BJ (cell line): ENCODE measurements around the gene SLIT3. TPM values are rescaled to one million over a fixed set of nuclear protein-coding genes. Genes with fewer than 3 reads are reported as not detected.

Experiments used
- CTCF ChIA-PET: fragments of 350-600 bp; formaldehyde crosslinking; extraction: SDS; loops from one replicate; lab custom pipeline; 2021; ENCODE audit warnings: antibody characterized with exemption, inconsistent platforms; lab: Yijun Ruan, JAX
- POLR2A ChIA-PET: fragments of 300-600 bp; sonication (Branson Sonifier 250); formaldehyde crosslinking; extraction: SDS; loops from one replicate; lab custom pipeline; 2021; ENCODE audit warnings: antibody characterized with exemption; lab: Charles Lee
- DNase-seq: peaks from one replicate; pipeline ENCODE4 v3.0.0-alpha.2; 2011; ENCODE audit warnings: low read depth
- H3K27me3 ChIP-seq: 2 replicates; pipeline ENCODE4 v1.6.0; 2011; ENCODE audit warnings: low read length; ENCODE audit not compliant: control insufficient read depth, insufficient read depth
- H3K36me3 ChIP-seq: 2 replicates; pipeline ENCODE4 v1.5.1; 2011; ENCODE audit warnings: low read length; ENCODE audit not compliant: control insufficient read depth, insufficient read depth
- H3K4me3 ChIP-seq: 2 replicates; pipeline ENCODE4 v1.5.1; 2011; ENCODE audit warnings: low read depth, mild to moderate bottlenecking, control low read depth, low read length
- CTCF ChIP-seq: IDR thresholded peaks from 2 replicates; pipeline ENCODE4 v1.5.1; 2011; ENCODE audit warnings: low read depth, mild to moderate bottlenecking, control low read depth, inconsistent platforms, low read length, moderate library complexity; ENCODE audit not compliant: insufficient read depth
- polyA plus RNA-seq: library from polyadenylated mRNA; depleted of rRNA; stranded (reverse); fragments of >200 nt; gene quantifications from 2 replicates; pipeline ENCODE4 v1.2.3, GENCODE V29; 2011

SLIT3 gene
- polyA plus RNA-seq, 1 experiment = 26.8 TPM

- TF ChIP-seq CTCF = no peak
- DNase-seq = peak; percentile 28
- Histone ChIP-seq H3K27me3 (no peaks in the 10 kb centered on the region), H3K36me3 (no peaks in the 10 kb centered on the region), H3K4me3 (no peak overlapping the region)
- CTCF ChIA-PET = interaction anchor here (0.7 kb wide), 1 partner anchor 1183 kb away, joined by 3 read pairs; no protein-coding TSS in a partner anchor
- POLR2A ChIA-PET = no interaction called here
These were observed 506.8 kb downstream of the SLIT3 start for GRCh38 chr5:168793841-168794837.

GRCh38 chr5:168792678-168793077 is 508.3 kb downstream of the SLIT3 start:
- Histone ChIP-seq H3K4me3 (no peak overlapping the region), H3K27me3 (no peaks in the 10 kb centered on the region), H3K36me3 (no peaks in the 10 kb centered on the region)
- ChIA-PET POLR2A (no interaction called here), CTCF (no interaction called here)
- DNase-seq = no peak
- no peak for TF ChIP-seq CTCF

GRCh38 chr5:168790671-168791250 is 510.2 kb downstream of the SLIT3 start:
- CTCF ChIA-PET = interaction anchor here (0.6 kb wide), 1 partner anchor 17 kb away, joined by 3 read pairs; no protein-coding TSS in a partner anchor
- Histone ChIP-seq H3K27me3 (no peaks in the 10 kb centered on the region), H3K36me3 (no peaks in the 10 kb centered on the region), H3K4me3 (no peak overlapping the region)
- no peak for DNase-seq
- POLR2A ChIA-PET = no interaction called here
- TF ChIP-seq CTCF = no peak

GRCh38 chr5:168790002-168790635 is 510.8 kb downstream of the SLIT3 start:
- TF ChIP-seq CTCF = no peak
- Histone ChIP-seq H3K36me3 (no peaks in the 10 kb centered on the region), H3K27me3 (no peaks in the 10 kb centered on the region), H3K4me3 (no peak overlapping the region)
- CTCF ChIA-PET = no interaction called here
- no peak for DNase-seq
- POLR2A ChIA-PET = no interaction called here

- no peaks in the 10 kb centered on the region for H3K36me3 ChIP-seq
These were observed 512.2 kb downstream of the SLIT3 start for GRCh38 chr5:168788786-168789185.

More at GRCh38 chr5:168788786-168789185, 512.2 kb downstream of the SLIT3 start:
- ChIA-PET POLR2A (no interaction called here), CTCF (no interaction called here)
- Histone ChIP-seq H3K4me3 (no peak overlapping the region), H3K27me3 (no peaks in the 10 kb centered on the region)
- DNase-seq = no peak
- no peak for TF ChIP-seq CTCF
